CD14-positive monocyte (primary cell): Measurements from ENCODE around the gene ID4. TPM values are rescaled to one million over a fixed set of nuclear protein-coding genes. Genes with fewer than 3 reads are reported as not detected.

Experiments used
- DNase-seq, 3 donors: peaks; one replicate each; pipeline ENCODE4 v3.0.0-alpha.2; 2011 to 2022
- H2AFZ ChIP-seq: 2 replicates; pipeline ENCODE4 v1.6.0; 2012; ENCODE audit warnings: mild to moderate bottlenecking, low read depth, low read length, inconsistent platforms; ENCODE audit not compliant: insufficient read depth, poor library complexity, severe bottlenecking
- H3K27ac ChIP-seq, 2 donors: 1 replicate in 1 of 2; 2 replicates in 1 of 2; pipeline ENCODE4 v1.5.1; 2012 to 2013; ENCODE audit warnings: low read length in 2 of 2, control low read depth in 1 of 2, inconsistent platforms in 1 of 2, low read depth in 1 of 2, mild to moderate bottlenecking in 1 of 2
- H3K27me3 ChIP-seq, 2 donors: one replicate each; pipeline versions ENCODE4 v1.6.0 to v1.6.1; 2011 to 2013; ENCODE audit warnings: low read length in 2 of 2; ENCODE audit not compliant: control insufficient read depth in 2 of 2, insufficient read depth in 2 of 2
- H3K36me3 ChIP-seq, 2 donors: replicated peaks in 1 of 2; 1 replicate in 1 of 2; 2 replicates in 1 of 2; pipeline versions ENCODE4 v1.5.1 to v1.6.1; 2012 to 2013; ENCODE audit warnings: low read length in 2 of 2, control low read depth in 1 of 2, inconsistent platforms in 1 of 2, mild to moderate bottlenecking in 1 of 2; ENCODE audit not compliant: insufficient read depth in 2 of 2, control insufficient read depth in 1 of 2
- H3K4me1 ChIP-seq, 2 donors: 1 replicate in 1 of 2; 2 replicates in 1 of 2; pipeline versions ENCODE4 v1.5.1 to v1.6.1; 2012 to 2013; ENCODE audit warnings: low read length in 2 of 2, control low read depth in 1 of 2, inconsistent platforms in 1 of 2, mild to moderate bottlenecking in 1 of 2, moderate library complexity in 1 of 2; ENCODE audit not compliant: insufficient read depth in 2 of 2, control insufficient read depth in 1 of 2
- H3K4me2 ChIP-seq: replicated peaks from 2 replicates; pipeline ENCODE3; 2012; ENCODE audit warnings: low read length, moderate library complexity, mild to moderate bottlenecking; ENCODE audit not compliant: poor library complexity, severe bottlenecking; ENCODE audit errors: extremely low read depth
- H3K4me3 ChIP-seq, 3 experiments: fragments of 200-600 bp in 1 of 3; sonication (generic) in 1 of 3; replicated peaks in 1 of 3; 1 replicate in 2 of 3; 2 replicates in 1 of 3; pipeline ENCODE4 v1.5.1; 2011 to 2013; ENCODE audit warnings: low read length in 3 of 3, mild to moderate bottlenecking in 3 of 3, control low read depth in 2 of 3, low read depth in 2 of 3, inconsistent platforms in 1 of 3, moderate library complexity in 1 of 3
- H3K79me2 ChIP-seq: 2 replicates; pipeline ENCODE4 v1.6.0; 2012; ENCODE audit warnings: mild to moderate bottlenecking, control low read depth, inconsistent platforms, low read length, moderate library complexity; ENCODE audit not compliant: insufficient read depth
- H3K9ac ChIP-seq: 2 replicates; pipeline ENCODE4 v1.6.0; 2017; ENCODE audit warnings: low read length, mild to moderate bottlenecking; ENCODE audit not compliant: insufficient read depth, poor library complexity, severe bottlenecking
- H3K9me3 ChIP-seq, 2 donors: replicated peaks in 1 of 2; 1 replicate in 1 of 2; 2 replicates in 1 of 2; pipeline versions ENCODE4 v1.5.1 to v1.6.1; 2012 to 2013; ENCODE audit warnings: low read length in 2 of 2, control low read depth in 1 of 2; ENCODE audit not compliant: control insufficient read depth in 1 of 2, insufficient read depth in 1 of 2
- H4K20me1 ChIP-seq: 2 replicates; pipeline ENCODE4 v1.6.0; 2012; ENCODE audit warnings: mild to moderate bottlenecking, low read length, control low read depth, moderate library complexity; ENCODE audit not compliant: insufficient read depth
- H3K27ac Mint-ChIP-seq, 7 donors: one replicate each; pipeline ENCODE4 v1.8.0; 2020; ENCODE audit warnings: mild to moderate bottlenecking in 7 of 7, mixed read lengths in 7 of 7, moderate library complexity in 6 of 7, inconsistent platforms in 2 of 7
- H3K27me3 Mint-ChIP-seq, 3 donors: one replicate each; pipeline ENCODE4 v1.8.0; 2021 to 2022; ENCODE audit warnings: low read depth in 3 of 3, mild to moderate bottlenecking in 3 of 3, mixed read lengths in 3 of 3, moderate library complexity in 3 of 3, inconsistent platforms in 1 of 3
- H3K36me3 Mint-ChIP-seq, 2 donors: one replicate each; pipeline ENCODE4 v1.8.0; 2020; ENCODE audit warnings: mixed read lengths in 2 of 2, inconsistent platforms in 1 of 2, mild to moderate bottlenecking in 1 of 2
- H3K4me1 Mint-ChIP-seq: one replicate; pipeline ENCODE4 v1.8.0; 2020; ENCODE audit warnings: mild to moderate bottlenecking, mixed read lengths
- H3K4me3 Mint-ChIP-seq, 2 donors: one replicate each; pipeline ENCODE4 v1.8.0; 2020; ENCODE audit warnings: mild to moderate bottlenecking in 2 of 2, mixed read lengths in 2 of 2, moderate library complexity in 1 of 2
- H3K9me3 Mint-ChIP-seq, 7 donors: one replicate each; pipeline ENCODE4 v1.8.0; 2020 to 2022; ENCODE audit warnings: mixed read lengths in 7 of 7, mild to moderate bottlenecking in 6 of 7, moderate library complexity in 6 of 7, inconsistent platforms in 2 of 7
- CTCF ChIP-seq: fragments of 200-600 bp; IDR thresholded peaks from one replicate; pipeline ENCODE4 v1.8.0; 2022; ENCODE audit warnings: antibody characterized with exemption, mild to moderate bottlenecking
- WGBS: methylation state at CpG from one replicate; pipeline ENCODE4 v1.1.5; 2013; ENCODE audit warnings: missing lambda C conversion rate; ENCODE audit not compliant: insufficient coverage; 5-methylcytosine and 5-hydroxymethylcytosine counted together
- intact Hi-C, 2 donors: fragments of 100-400 bp; cut with micrococcal nuclease; formaldehyde crosslinking; loops; one replicate each; pipeline versions ENCODE4 v1.15.0 to v1.15.1; 2023
- polyA plus RNA-seq, 3 donors: library from polyadenylated mRNA; depleted of rRNA in 1 of 3; unstranded in 2 of 3; stranded (reverse) in 1 of 3; fragments of 300-500 nt in 2 of 3; fragments of >200 nt in 1 of 3; fragmentation: Illumina TruSeq in 2 of 3; gene quantifications; 1 replicate in 2 of 3; 2 replicates in 1 of 3; pipeline ENCODE4 v1.2.3, GENCODE V29; 2012 to 2021

Gene ID4
- polyA plus RNA-seq, 3 donors: not detected

DNA sequence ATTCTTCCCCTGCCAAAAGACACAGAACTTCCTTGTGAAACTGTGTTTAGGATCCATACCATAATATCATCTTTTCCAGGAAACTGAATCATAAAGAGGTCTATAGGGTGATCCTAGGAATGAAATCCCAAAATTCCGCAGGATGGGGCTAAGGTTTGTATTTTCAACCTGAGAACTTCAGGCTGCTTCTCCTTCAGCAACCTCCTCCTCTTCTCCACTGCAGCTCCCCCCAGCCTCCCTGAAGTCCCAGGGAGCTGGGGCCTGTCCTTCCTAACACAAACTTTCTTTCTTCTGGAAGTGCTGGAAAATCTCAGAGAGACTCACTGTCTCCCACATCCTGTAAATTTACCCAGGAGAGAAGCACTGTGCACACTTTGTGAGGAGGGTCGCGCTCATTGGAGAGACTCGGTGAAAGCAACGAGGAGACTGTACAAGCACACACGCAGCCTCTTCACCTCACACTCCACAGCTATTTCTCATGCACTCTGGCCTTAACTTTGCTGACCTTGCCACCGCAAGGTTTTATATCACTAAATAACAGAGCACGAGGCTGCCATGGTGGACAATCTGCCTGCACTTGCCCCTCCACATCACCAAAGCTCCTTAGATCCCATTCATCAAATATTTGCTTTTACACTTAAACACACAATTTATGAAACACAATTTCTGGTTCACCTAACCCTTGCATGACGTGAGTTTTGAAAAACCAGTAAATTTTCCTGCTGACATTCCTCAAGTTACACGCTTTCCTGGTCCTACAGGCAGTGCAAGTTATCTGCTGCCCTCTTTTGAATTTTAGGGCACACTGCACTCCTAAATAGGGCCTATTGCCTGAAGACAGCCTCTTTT lies 14.3 kb downstream of the ID4 start:
- H4K20me1 ChIP-seq: no peaks in the 10 kb centered on the region
- no peaks in the 10 kb centered on the region for H3K79me2 ChIP-seq
- no peaks in the 10 kb centered on the region for H3K36me3 Mint-ChIP-seq
- no peak for DNase-seq
- H3K36me3 ChIP-seq: no peaks in the 10 kb centered on the region
- H3K4me2 ChIP-seq: no peak overlapping the region
- H3K4me3 Mint-ChIP-seq: no peak overlapping the region
- intact Hi-C loops: no loop called here
- H3K4me3 ChIP-seq: no peak overlapping the region
- H2AFZ ChIP-seq: no peak overlapping the region
- H3K9me3 ChIP-seq: no peaks in the 10 kb centered on the region
- peaks cover 0 to 2% (median 0%) of the 10 kb centered on the region in 7 donors for H3K9me3 Mint-ChIP-seq
- no peak overlapping the region for H3K27ac ChIP-seq
- no peak overlapping the region for H3K27ac Mint-ChIP-seq
- 48% methylated on average over 10 of the region's 10 CpGs for WGBS
- H3K9ac ChIP-seq: no peak overlapping the region
- no peaks in the 10 kb centered on the region for H3K4me1 Mint-ChIP-seq
- H3K27me3 Mint-ChIP-seq: peaks cover 0 to 4% (median 1%) of the 10 kb centered on the region in 3 donors
- no peak for TF ChIP-seq CTCF
- no peaks in the 10 kb centered on the region for H3K4me1 ChIP-seq
- no peaks in the 10 kb centered on the region for H3K27me3 ChIP-seq

GRCh38 chr6:19852090-19852457 lies 14.9 kb downstream of the ID4 start:
- H3K36me3 Mint-ChIP-seq: no peaks in the 10 kb centered on the region
- WGBS: 83% methylated on average over 1 of the region's 2 CpGs
- no peak overlapping the region for H3K27ac Mint-ChIP-seq
- H3K27me3 Mint-ChIP-seq: peaks cover 0 to 4% (median 1%) of the 10 kb centered on the region in 3 donors
- H3K27me3 ChIP-seq: no peaks in the 10 kb centered on the region
- no peak overlapping the region for H3K4me2 ChIP-seq
- H3K36me3 ChIP-seq: no peaks in the 10 kb centered on the region
- no peaks in the 10 kb centered on the region for H3K4me1 ChIP-seq
- no peak for TF ChIP-seq CTCF
- DNase-seq: no peak
- H3K9me3 ChIP-seq: no peaks in the 10 kb centered on the region
- no peak overlapping the region for H3K27ac ChIP-seq
- no peak overlapping the region for H3K4me3 ChIP-seq
- intact Hi-C loops: no loop called here
- H3K79me2 ChIP-seq: no peaks in the 10 kb centered on the region
- peaks cover 0 to 2% (median 0%) of the 10 kb centered on the region in 7 donors for H3K9me3 Mint-ChIP-seq
- no peak overlapping the region for H2AFZ ChIP-seq
- no peaks in the 10 kb centered on the region for H3K4me1 Mint-ChIP-seq
- no peaks in the 10 kb centered on the region for H4K20me1 ChIP-seq
- H3K4me3 Mint-ChIP-seq: no peak overlapping the region
- H3K9ac ChIP-seq: no peak overlapping the region
